Kidney capillary endothelial cell (primary cell): Measurements from ENCODE around the gene NUBPL.
"Not testable (repeated sequence)": the region's sequence is repeated elsewhere in the genome, so short reads cannot be mapped to it uniquely, and the experiment has no call there.

Experiments used
- DNase-seq: peaks from one replicate; pipeline ENCODE4 v3.0.0-alpha.2; 2018; ENCODE audit warnings: low spot score

NUBPL gene

DNA sequence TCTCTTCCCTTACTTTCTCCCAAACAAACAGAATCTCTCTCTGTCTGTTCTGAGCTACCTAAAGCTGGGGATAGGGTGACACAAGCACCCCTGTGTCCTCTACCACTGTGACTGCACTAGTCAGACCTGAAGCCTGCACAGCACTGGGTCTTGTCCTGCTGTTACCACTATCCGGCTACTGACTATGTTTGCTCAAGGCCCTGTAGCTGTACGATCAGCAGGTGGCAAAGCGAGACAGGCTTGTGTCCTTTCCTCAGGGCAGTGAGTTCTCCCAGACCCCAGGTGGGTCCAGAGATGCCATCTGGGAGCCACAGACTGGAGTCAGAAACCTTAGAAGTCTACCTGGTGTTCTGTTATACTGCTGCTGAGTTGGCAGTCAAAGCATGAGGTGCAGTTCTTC is 116.4 kb downstream of the NUBPL start:
- no peak for DNase-seq

DNA sequence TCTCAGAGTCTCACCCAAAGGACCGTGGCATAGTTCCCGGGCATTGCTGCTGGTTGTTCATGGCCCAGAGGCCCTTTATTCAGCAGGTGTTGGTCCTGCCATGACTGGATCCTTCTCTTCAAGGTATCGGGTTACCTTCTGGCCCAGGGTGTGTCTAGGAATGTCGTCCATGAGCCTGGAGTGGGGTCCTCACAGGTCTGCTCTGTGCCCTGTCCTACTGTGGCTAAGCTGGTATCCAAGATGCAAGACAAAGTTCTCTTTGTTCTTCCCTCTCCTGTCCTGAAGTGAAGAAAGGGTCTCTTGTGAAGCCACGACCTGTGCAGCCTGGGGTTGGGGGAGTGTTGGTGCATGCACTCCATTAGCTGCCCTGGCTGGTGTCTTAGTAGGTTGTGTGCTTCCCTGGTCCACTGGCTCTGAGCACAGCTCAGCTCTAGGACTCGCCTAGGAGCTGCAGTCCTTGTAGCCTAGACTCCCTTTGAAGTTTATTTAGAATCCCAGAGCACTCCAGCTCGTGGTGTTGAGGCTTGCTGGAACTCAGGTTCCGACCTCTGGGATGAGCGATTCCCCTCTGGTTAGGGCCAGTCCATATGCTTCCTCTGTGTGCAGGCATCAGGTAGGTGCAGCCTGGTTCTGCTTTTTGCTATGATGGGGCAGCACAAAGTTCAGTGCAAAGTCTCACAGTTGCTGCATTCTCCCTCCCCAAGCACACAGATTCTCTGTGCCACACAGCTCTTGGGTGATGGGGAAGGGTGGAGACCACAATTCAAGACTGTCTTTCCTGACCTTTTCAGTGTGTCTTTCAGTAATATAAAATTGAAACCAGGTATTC is 117.4 kb downstream of the NUBPL start:
- no peak for DNase-seq

DNA sequence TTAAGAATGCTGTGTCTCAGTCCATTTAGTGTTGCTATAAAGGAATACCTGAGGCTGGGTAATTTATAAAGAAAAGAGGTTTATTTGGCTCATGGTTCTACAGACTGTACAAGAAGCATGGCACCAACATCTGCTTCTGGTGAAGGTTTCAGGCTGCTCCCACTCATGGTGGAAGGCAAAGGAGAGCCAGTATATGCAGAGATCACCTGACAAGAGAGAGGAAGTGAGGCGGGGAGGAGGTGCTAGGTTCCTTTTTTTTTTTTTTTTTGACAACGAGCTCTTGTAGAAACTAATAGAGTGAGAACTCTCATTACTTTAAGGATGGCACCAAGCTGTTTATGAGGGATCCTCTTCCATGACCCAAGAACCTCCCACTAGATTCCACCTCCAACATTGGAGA is 121.6 kb downstream of the NUBPL start:
- DNase-seq: no peak

DNA sequence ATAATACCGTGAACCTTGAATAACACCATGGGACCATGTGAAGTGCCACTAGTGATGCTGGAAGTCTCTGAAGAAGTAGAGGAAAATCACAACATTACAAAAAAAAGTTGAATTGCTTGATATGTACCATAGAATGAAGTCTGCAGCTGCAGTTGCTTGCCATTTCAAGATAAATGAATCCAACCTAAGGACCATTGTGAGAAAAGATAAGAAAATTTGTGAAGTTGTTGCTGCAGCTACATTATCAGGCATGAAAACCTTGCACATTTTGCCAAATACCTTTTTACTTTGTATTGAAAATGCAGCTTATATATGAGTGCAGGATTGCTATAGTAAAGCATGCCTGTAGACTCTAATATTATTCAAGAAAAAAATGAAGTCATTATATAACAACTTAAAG is 126.5 kb downstream of the NUBPL start:
- no peak for DNase-seq

DNA sequence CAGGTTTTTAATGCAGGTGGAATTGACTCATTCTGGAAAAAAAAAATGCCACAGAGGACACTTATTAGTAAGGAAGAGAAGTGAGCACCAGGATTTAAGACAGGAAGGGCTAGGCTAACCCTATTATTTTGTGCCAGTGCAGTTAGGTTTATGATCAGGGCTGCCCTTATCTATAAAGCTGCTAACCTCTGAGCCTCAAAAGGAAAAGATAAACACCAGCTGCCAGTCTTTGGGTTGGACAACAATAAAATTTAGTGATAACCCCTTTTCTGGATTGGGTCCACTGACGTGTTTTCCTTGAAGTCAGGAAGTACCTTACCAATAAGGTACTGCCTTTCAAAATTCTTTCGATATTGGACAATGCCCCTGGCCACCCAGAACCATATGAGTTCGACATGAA is 128.9 kb downstream of the NUBPL start:
- DNase-seq: no peak

DNA sequence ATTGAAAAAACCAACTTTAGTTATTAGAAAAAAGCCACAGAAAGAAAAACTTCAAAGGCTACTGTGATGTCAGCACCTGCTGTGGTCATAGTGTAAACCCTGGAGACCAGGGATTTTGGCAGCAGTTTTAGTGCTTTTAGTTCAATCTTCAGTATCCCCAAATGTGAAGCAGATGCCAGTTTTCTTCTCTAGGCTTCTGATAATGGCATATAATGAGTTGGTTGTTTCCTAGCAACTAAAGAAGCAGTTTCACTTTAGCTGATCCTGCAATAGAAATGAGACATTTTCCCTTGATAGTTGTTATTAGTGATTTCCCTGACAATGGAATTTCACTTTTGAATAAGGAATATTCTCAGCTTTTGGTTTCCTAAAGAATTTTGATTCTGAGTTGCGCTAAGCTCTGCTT is 131.2 kb downstream of the NUBPL start:
- no peak for DNase-seq

DNA sequence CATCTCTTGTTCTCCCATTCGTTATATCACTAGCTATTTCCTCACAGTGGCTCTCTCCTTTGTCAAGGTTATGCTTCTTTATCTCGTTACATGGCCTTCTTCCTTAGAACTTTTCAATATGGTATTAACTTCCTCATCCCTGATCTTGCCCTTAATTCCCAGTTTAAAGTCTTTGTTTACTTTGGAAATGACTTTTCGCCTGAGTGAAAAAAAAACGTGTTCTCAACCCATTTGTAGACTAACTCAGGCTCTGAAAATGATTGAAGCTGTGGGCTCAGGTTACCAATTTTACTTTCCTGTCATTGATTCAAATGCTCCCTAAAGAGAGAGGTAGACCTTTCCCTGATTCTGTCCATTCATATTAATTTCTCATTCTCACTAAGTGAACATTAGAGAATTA is 135.2 kb downstream of the NUBPL start:
- no peak for DNase-seq

DNA sequence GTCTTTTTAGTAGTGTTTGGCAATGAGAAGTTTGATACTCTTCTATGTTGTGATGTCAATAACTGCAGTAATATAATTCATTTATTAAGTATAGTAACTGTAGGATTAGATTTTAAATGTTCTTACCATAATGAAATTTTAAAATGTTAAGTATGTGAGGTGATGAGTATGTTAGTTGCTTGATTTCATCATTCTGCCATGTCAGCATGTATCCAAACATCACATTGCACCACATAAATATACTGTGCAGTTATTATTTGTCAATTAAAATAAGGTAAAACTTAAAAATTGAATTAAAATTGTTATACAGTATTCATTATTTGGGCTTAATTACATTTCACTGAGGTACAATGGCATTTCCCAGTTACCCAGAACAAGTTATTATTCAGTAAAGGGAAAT is 138.6 kb downstream of the NUBPL start:
- no peak for DNase-seq

DNA sequence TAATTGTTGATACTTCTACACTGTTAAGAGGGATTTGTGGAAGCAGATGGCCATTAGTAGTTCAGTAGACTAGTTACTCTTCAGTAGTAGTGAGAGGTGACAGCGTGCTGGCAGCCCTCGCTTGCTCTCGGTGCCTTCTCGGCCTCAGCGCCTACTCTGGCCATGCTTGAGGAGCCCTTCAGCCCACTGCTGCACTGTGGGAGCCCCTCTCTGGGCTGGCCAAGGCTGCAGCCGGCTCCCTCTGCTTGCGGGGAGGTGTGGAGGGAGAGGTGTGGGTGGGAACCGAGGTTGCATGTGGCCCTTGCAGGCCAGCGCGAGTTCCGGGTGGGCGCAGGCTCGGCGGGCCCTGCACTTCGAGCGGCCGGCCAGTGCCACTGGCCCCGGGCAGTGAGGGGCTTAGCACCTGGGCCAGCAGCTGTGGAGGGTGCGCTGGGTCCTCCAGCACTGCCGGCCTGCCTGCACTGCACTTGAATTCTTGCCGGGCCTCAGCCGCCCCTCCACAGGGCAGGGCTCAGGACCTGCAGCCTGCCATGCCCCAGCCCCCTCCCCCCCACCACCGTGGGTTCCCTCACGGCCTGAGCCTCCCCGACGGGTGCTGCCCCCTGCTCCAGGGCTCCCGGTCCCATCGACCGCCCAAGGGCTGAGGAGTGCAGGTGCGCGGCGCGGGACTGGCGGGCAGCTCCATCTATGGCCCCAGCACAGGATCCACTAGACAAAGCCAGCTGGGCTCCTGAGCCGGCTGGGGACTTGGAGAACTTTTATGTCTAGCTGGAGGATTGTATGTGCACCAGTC is 139.3 kb downstream of the NUBPL start:
- DNase-seq: no peak

DNA sequence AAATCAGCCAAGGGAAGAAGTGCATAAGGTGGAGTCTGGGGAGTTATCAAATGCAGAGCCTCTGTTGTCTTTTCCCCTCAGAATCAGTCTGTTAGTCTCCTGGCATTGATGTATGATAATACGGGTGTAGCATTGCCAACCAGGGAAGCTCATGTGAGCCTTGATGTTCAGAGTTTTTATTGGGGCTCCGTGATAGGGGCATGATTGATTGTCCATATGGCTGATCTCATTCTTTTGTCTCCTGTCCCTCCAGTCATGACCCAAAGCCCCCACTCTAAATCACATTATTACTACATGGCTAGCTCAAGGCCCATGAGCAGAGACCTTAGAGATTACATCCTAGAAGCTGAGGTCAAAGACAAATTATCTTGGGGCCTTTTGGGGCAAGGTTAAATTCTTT is 140.9 kb downstream of the NUBPL start:
- DNase-seq: no peak

DNA sequence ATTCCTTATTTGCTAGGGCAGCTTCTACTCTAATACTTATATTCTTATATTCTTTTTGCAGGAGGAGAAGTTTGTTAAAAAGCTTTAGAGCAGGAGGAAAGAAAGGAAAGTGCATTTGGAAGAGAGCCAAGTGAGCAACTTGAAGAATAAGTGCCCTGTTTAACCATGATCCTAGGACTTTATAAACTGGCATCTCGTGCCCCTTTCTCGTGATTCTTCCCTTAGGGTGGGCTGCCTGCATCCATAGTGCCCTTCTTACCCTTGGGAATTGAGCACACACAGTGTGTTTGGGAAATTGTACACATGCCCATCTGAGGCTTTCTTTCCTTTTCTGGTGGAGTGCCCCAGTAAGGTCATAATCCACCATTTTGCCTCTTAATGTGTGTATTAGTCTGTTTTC is 141.9 kb downstream of the NUBPL start:
- DNase-seq: no peak

DNA sequence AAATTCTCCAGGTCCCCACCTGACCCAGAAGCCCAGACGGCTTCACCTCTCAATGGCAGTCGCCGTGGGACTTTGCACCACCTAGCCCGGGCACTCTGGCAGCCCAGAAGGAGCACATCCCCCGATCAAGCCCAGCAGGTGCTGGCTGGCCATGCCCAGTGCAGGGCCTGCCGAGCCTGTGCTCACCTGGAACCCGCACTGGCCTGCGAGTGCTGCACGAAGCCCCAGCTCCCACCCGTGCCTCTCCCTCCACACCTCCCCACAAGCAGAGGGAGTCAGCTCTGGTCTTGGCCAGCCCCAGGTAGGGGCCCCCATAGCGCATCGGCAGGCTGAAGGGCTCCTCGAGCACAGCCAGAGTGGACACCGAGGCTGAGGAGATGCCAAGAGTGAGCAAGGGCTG is 144.5 kb downstream of the NUBPL start:
- DNase-seq: no peak

DNA sequence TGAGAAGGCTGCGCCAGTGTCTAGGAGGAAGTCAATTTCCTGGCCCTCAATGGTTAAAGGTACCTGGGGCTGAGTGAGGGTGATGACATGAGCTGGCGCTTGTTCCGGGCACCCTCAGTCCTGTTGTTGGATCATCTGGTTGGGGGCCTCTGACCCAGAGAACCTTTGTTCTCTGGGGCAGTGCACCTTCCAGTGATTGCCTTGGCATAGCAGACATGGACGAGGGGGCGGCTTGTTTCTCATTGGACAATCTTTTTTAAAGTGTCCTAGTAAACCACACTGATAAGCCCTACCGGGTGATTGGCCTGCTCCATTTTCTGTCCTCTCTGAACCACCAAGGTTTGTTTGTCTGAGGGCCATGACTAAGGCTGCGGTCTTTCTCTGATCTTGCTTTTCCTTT is 147.5 kb downstream of the NUBPL start:
- DNase-seq: not testable (repeated sequence)

DNA sequence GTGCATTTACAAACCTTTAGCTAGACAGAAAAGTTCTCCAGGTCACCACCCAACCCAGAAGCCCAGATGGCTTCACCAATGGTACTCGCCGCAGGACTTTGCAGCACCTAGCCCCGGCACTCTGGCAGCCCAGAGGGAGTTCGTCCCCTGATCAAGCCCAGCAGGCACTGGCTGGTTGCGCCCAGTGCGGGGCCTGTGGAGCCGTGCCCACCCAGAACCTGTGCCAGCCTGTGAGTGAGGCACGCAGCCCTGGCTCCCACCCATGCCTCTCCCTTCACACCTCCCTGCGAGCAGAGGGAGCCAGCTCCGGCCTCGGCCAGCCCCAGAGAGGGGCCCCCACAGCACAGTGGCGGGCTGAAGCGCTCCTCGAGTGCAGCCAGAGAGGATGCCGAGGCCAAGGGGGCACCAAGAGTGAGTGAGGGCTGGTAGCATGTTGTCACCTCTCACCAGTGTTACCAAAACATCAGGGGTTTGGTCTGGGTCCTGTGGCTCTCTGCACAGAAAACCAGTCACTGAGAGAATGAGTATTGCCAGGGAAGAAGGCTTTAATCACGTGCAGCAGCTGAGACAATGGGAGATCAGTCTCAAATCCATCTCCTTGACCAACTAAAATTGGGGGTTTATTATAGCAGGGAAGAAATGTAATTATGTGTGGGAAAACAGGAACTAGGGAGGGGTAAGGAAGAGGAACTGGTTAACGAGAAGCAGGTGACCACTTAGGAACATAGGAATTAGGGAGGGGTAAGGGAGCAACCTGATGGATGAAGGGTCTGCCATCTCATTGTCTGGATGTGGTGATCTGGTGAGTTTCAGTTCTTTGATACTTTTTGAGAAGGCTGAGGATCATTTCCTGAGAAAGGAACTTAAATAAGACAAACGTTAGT is 151.3 kb downstream of the NUBPL start:
- no peak for DNase-seq

DNA sequence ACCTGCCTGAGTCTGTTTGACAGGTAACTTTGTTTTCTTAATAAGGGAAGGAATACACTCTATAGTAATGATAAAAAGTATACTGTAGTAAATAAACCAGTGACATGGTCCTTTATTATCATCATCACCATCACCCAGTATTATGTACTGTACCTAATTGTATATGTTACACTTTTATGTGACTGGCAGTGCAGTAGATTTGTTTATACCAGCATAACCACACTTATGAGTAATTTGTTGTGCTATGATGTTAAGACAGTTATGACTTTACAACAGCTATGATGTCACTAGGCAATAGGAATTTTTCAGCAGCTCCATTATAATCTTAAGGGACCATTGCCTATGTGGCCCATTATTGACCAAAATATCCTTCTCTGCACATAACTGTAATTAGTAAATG is 155.0 kb downstream of the NUBPL start:
- DNase-seq: no peak

DNA sequence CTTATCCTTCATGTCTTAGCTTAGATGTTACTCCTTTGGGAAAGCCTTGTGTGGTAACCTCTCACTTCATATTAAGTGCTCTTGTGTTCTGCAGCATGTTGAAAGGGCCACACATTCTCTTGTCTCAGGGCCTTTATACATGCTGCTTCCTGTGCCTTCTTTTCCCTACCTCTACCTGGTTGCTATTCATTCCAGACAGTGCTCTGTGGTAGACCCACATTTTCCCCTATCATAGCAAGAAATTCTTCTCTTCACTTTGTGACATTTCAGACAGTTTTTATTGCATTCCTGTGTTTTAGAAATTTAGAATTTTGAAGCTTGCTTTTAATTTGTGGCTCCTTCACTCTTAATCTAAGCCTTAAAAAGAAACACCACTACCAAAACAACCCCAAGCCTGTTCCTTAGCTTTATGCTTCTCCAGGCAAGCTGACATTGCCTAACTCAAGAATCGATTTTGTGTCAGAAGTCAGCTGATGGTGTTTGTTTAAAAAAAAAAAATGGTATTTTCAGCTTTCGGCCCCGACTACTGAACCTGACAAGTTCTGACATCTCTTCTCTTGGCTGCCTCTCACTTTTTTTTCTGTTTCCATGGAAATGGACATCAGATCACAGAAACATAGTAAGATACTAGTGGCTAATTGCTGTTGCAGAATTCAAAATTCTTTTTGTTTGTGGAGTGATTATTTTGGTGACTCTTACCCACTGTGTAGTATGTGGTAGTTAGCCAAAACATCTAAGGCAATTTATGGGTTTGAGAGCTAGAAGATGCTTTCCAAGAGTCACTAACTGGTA is 156.3 kb downstream of the NUBPL start:
- no peak for DNase-seq

DNA sequence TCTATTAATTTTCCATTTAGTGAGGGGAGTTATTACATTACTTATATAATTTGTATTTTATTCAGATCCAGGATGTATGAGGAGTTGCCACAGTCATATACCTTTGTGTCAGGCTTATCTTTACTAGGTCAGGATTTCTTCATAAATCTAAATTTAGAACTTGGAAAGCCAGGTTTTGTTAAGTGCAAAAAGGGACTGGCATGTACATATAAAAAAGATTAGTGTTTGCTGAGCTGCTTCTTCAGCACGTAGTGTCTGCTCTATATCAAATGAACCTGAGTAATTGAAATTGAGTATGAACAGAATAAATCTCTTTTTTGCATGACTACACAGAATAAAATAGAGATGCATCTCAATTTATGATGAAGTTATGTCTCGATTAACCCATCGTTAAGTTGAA is 157.4 kb downstream of the NUBPL start:
- DNase-seq: no peak

DNA sequence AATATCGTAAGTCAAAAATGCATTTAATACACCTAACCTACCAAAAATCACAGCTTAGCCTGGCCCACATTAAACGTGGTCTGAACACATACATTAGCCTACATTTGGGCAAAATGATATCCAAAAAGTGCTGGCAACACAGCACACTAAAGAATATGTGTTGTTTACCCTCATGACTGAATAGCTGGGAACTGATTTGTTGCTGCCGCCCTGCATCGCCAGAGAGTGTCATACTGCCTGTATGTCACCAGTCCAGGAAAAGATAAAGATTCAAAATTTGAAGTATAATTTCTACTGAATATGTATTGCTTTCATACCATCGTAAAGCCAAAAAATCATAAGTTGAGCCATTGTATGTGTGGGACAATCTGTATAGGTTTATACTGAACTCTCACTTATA is 157.8 kb downstream of the NUBPL start:
- DNase-seq: no peak

DNA sequence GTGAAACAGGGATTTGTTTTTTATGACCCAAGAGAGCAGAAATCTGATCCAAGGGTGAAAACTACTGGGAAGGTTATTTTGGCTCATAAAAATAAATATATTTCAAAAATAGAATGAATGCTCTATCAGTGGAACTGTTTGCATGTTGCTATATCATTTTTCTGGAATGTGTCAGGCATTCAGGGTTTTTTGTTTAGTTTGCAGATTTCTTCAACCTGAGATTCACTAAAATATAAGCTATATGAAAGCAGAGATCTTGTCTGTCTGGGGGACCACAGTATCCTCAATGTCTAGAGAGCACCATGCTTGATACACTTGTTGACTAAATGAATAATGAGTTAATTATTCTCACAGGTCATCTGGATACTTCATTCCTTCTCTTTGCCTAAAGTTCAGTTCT is 165.1 kb downstream of the NUBPL start:
- DNase-seq: no peak

DNA sequence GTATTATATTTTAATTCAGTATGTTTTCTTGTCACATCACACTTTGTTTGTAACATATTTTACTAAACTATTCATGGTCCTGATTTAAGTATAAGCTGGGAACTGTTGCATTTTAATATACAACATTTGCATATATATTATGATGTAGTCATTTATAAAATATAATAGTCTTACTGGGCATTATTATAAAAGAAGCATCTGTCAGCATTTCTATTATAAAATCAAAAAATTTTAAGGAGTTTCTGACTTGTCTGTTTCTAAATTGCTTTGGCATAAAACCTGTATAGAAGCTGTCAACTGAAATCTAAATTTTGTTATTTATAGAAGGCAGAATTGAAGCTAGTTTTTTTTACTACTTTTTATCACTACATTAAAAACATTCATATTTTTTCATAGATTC is 166.6 kb downstream of the NUBPL start:
- DNase-seq: no peak

DNA sequence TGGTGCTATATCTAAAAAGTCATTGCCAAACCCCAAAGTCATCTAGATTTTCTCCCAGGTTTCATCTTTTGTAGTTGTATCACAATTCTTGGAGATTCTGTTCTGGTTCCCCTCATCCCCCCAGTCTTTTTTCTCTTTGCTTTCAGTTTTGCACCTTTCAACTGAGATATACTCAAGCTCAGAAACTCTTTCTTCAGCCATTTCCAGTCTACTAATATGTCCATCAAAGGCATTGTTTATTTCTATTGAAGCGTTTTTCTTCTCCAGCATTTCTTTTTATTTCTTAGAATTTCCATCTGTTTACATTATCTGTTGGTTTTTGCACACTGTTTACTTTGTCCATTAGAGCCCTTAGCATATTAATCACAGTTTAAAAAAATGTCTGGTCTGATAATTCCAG is 179.5 kb downstream of the NUBPL start:
- DNase-seq: no peak

DNA sequence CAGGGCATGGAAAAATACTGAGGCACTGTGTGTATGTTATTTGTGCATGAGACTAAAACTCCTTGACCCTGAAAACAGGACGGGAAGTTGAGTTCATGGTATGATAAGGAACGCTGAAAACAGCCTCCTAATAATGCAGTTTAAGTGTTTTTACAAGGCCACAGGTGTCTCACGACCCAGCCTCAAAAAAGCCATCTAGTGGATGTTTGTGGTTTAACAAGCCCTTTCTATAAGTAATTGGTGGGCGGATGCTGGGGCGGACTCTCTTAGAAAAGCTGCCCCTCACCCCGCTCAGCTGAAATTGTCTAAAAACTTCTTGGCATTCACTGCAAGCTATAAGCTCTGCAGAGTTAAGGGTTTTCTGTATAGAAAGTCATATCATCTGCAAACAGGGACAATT is 184.5 kb downstream of the NUBPL start:
- DNase-seq: no peak
